NOMO-1 (cell line): ENCODE data around the gene KRTAP25-1.

Experiments
- DNase-seq, 2 experiments: peaks; one replicate each; lab custom pipeline; 2025; ENCODE audit not compliant: unreplicated experiment in 2 of 2; lab: John Stamatoyannopoulos, UW

Gene KRTAP25-1

GRCh38 chr21:30289215-30289614 lies at the start of gene KRTAP25-1:
Gene KRTAP25-1 (minus strand): TSS chr21:30289514. CDS start chr21:30289490, 24 bp downstream.
- no peak for DNase-seq

GRCh38 chr21:30338717-30339116 lies 49.4 kb upstream of the KRTAP25-1 start:
- DNase-seq: no peak

DNA sequence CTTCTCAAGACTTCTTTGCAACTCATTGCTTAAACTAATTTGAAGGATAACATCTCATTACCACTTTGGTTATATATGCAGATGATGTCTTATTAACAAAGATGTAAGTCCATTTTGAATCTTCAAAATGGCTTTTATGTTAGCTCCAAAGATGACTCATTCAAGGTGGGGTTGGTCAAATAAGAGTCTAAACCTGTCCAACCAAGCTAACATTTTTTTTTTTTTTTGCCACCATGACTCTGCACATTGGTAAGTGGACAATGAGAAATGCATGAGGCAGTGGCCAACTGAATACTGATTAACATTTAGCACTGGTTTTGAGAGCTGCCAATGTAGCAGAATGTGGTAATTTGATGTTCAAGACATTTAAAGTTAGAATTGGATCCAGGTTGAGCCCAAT lies 48.5 kb upstream of the KRTAP25-1 start:
- no peak for DNase-seq

DNA sequence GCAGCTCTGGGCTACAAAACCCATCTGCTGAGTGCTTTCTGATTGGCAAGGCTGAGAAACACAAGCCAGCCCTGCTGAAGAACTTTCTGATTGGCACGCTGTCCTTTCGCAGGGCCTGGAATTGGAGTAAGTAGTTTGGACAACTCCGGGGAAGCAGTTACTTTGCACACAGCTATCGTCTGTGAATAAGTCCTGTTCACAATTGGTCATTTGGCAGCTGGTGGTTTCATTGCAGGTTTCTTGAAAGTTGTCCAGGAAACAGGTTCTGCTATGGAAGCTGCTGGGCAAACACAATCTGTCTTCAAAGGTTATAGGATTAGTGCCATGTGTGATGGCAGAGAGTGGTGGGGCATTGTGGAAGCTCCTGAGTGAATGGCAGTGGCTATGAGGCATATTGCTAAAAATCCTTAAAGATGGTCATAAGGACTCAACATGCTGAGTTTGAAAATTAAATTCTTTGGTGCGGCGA lies 48.0 kb upstream of the KRTAP25-1 start, which contains the start of gene KRTAP27-1:
KRTAP27-1 (minus strand) TSS at position 419 of the 469 bp plus-strand sequence; CDS start at position 393, 26 bp downstream.
- no peak for DNase-seq

DNA sequence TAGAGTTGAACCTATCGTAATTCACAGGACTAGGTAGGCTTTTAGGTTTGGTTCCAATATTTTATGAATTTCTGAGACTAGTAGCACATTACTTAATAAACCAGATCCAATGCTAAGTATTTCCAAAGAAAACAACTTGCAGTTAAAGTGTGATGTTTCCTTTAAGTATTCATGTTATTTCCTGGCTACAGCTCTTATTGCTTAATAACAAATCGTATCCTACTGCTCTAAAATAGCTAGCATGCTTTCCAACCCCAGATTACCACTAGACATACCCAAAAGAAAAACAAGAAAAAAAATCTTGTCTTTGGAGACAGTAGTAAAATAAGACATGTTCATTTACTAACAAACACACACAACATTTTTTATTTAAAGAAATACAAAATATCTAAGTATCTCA lies 47.3 kb upstream of the KRTAP25-1 start:
- no peak for DNase-seq

GRCh38 chr21:30333736-30334135 lies 44.4 kb upstream of the KRTAP25-1 start:
- no peak for DNase-seq

DNA sequence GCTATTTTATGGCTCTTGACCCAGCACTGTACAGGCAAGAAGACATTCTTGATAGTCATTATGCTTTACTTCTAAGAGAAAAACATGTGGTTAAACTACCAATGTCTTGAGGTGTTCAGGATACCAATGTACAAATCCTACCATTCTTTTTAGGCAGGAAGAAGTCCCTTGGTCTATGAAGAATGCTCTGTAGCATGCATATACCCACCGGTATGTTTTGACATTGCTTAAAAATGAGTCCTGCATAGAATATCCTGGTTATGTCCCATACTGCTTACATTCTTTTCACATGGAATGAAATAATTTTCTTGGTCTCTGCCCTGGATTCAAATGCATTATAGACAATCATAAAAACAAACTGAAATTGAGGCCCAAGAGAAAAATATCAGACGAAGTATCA lies 43.4 kb upstream of the KRTAP25-1 start:
- no peak for DNase-seq

DNA sequence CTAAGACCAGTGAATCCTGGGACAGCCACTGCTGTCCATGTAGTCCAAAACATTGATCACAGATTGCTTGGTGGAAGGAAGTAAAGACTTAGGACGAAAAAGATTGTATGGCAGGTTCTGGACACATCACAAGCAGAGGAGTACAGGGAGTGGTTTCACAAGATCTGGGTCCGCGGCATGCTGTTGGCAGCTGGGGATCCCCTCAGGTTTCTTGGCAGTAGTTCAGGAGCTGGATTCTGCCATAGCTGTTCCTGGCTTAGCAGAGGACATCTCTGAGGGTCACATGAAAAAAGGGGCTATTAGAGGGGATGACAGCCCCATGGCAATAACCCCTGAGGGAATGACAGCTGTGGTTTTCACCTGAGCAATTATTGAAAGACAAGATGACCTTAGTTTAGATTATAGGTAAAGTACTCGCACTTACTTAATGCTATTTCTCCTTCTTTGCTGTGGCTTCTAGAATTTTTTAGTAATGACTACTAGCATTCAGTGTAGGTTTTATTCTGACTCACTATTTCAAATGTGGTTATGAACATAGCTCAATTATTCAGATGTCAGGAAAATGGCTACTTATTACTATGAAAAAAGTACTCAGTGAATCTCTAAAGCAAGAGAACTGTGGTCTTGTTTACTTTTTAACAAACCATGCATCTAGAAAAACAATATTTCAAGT lies 40.0 kb upstream of the KRTAP25-1 start:
- no peak for DNase-seq

DNA sequence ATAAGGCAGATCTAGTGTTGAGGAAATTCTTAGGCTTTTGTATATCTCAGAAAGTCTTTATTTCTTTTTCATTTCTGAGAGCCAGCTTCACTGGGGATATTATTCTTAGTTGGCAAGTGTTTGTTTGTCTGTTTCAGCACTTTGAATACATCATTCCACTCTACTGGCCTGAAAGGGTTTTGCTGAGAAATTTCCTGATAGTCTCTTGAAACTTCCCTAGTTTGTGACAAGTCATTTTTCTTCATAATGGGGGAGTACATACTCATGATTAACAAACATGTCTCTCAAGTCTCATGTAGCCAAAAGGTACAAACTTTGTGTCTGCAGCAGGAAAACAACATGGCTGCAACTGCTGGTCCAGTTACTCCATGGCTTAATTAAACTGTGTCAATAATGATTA lies 37.1 kb upstream of the KRTAP25-1 start:
- DNase-seq: no peak

GRCh38 chr21:30320215-30320614 lies 30.9 kb upstream of the KRTAP25-1 start, which contains the start of gene KRTAP26-1:
Gene KRTAP26-1 (minus strand): TSS chr21:30320315. CDS start chr21:30320035, 280 bp downstream.
- no peak for DNase-seq

DNA sequence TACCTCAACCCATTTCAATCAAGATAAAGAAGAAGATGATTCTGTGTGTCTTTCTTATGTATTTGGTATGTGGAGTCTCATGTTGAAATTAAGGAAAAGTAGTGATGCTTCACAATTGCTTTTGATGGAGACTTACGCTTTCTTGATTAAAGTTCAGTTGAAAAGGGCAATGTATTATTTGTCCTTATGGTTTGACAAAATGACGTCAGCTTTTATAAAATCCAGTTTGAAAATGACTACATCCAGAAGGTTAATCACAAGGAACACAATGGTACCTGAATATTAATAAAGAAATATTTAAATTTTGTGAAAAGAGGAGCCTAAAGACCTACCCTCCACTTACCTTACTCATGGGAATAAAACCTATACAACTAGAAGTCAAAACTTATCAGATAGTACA lies 26.4 kb upstream of the KRTAP25-1 start:
- DNase-seq: no peak

- DNase-seq: no peak
These were observed 17.6 kb upstream of the KRTAP25-1 start for GRCh38 chr21:30306884-30307283.

- DNase-seq: no peak
These were observed 15.8 kb upstream of the KRTAP25-1 start for GRCh38 chr21:30305136-30305535.

- no peak for DNase-seq
These were observed 6.5 kb downstream of the KRTAP25-1 start, which contains the start of gene KRTAP24-1 for GRCh38 chr21:30282850-30283249. Gene KRTAP24-1 (minus strand): TSS chr21:30282950. CDS start chr21:30282932, 18 bp downstream.

- no peak for DNase-seq
These were observed 17.7 kb downstream of the KRTAP25-1 start for GRCh38 chr21:30271611-30272010.

GRCh38 chr21:30271156-30271555 lies 18.2 kb downstream of the KRTAP25-1 start:
- no peak for DNase-seq

DNA sequence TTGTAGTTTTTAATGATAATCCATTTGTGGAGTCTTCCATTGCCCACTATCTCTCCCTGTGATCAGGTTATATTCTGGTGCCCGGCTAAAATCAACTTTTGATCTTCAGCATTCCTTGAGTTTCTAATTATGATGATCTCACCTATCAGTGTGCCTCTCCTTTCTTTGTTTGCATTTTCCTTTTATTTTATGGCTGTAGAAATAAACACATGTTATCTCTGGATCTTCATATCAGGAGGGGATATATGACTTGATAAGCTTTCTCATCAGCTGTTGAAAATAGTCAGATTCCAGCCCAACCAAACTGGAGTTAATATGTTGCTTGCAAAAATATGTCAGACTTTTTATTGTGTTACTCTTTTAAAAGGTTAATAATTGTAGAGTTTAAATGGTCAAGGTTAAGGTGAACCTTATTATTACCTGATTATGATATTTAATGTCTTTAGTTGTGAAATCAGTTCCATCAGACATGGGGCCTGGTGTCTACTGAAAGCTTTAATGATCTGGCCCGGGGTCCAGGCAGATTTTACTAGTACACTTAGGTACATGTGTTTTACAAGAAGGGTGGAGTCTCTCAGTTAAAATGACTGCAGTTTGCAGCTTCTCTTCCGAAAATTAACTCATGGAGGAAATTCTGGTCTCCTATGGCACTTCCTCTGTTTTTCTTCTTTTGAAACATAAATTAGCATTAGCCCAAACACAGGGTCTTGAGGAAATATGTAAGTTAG lies 19.3 kb downstream of the KRTAP25-1 start:
- no peak for DNase-seq

DNA sequence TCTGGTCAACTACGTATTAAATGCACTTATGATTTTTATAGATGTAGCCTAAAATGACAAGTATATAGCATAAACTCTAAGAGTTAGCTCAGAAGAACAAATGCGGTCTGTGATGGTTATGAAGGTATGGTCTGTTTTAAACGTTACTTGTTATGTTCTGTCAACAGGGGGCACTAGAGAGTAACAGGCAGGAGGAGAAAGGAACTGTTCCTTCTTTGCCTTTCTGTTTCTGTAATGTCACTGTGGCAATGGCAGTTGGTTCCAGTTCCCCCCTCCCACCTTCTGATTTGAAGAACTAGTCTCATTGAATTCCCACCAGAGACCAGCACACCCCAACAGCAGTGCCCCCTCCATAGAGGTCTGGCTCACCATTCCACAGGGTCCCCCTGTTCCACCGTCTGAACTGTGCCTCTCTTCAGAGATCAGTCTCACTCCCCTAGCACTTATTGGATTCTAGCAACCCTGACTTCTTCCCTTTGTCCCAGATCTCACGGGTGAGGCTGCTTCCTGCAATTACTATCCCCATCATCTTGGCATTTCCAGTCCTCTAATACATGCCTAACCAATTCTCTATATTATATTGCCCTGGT lies 20.6 kb downstream of the KRTAP25-1 start:
- peak; percentile 13 to 63 for DNase-seq

DNA sequence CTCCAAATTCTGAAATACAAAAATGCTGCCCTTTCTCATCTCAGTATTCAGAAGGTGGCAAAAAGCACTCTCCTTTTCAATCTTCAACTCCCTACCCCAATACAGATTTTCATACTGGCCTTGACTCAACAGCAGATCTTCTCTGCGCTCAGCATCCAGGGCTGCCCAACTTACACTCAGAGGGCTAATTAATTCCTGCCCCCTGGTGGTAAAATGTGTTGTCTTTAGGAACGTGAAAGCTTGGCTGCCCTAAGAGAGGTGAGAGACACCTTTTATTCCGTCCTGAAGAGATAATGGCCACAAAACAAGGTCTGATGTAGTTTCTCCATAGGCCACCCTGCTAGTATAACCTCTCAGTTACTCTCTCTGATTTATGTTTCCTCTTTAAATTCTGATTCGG lies 31.5 kb downstream of the KRTAP25-1 start:
- DNase-seq: peak in 1 of 2 experiments; percentile 1

GRCh38 chr21:30256100-30256499 lies 33.2 kb downstream of the KRTAP25-1 start:
- no peak for DNase-seq

- no peak for DNase-seq
These were observed 33.6 kb downstream of the KRTAP25-1 start for GRCh38 chr21:30255679-30256078.
